Retinal pigment epithelial cell (primary cell): ENCODE results near the gene AGPAT3.

Experiments used
- DNase-seq: peaks from one replicate; pipeline ENCODE4 v3.0.0-alpha.2; 2010; ENCODE audit warnings: low read depth
- H3K4me3 ChIP-seq: 2 replicates; pipeline ENCODE4 v1.5.1; 2011; ENCODE audit warnings: mild to moderate bottlenecking, low read length, control low read depth, moderate library complexity
- CTCF ChIP-seq: conservative IDR thresholded peaks from 2 replicates; pipeline ENCODE4 v1.5.1; 2011; ENCODE audit warnings: low read depth, low read length, control low read depth, inconsistent platforms

Gene AGPAT3, protein sequence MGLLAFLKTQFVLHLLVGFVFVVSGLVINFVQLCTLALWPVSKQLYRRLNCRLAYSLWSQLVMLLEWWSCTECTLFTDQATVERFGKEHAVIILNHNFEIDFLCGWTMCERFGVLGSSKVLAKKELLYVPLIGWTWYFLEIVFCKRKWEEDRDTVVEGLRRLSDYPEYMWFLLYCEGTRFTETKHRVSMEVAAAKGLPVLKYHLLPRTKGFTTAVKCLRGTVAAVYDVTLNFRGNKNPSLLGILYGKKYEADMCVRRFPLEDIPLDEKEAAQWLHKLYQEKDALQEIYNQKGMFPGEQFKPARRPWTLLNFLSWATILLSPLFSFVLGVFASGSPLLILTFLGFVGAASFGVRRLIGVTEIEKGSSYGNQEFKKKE

DNA sequence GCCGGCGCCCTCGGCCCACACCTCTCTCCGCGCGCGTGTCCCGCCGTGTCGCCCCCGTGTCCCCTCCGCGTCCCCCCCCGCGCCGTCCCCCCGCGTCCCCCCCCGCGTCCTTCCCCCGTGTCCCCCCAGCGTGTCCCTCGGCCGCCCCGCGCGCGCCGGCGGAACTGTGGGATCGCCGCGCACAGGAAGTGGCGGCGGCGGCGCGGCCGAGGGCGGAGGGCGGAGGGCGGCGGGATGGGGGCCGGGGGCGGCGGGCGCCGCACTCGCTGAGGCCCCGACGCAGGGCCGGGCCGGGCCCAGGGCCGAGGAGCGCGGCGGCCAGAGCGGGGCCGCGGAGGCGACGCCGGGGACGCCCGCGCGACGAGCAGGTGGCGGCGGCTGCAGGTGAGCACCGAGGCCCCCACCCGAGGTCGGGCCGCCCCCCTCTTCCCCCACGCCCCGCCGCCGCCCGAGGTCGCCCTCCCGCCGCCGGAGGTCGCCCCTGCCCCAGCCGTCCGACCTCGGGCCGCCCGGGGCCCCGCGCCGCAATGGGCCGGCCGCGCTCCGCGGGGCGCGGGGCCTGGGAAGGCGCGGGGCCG, at the start of gene AGPAT3:
AGPAT3 (plus strand) TSS at position 262 of the 578 bp plus-strand sequence. CDS start 94,459 bp downstream, outside the sequence.
- no peak for DNase-seq
- peak within 1 kb of the TSS; percentile 59 for H3K4me3 ChIP-seq
- no peak for TF ChIP-seq CTCF

GRCh38 chr21:43815991-43816390, 49.0 kb upstream of the AGPAT3 start:
- H3K4me3 ChIP-seq: no peak overlapping the region
- TF ChIP-seq CTCF: no peak
- DNase-seq: no peak

- no peak overlapping the region for H3K4me3 ChIP-seq
- TF ChIP-seq CTCF: peak; percentile 14
- DNase-seq: no peak
These were observed 48.4 kb upstream of the AGPAT3 start for GRCh38 chr21:43816611-43817071.

DNA sequence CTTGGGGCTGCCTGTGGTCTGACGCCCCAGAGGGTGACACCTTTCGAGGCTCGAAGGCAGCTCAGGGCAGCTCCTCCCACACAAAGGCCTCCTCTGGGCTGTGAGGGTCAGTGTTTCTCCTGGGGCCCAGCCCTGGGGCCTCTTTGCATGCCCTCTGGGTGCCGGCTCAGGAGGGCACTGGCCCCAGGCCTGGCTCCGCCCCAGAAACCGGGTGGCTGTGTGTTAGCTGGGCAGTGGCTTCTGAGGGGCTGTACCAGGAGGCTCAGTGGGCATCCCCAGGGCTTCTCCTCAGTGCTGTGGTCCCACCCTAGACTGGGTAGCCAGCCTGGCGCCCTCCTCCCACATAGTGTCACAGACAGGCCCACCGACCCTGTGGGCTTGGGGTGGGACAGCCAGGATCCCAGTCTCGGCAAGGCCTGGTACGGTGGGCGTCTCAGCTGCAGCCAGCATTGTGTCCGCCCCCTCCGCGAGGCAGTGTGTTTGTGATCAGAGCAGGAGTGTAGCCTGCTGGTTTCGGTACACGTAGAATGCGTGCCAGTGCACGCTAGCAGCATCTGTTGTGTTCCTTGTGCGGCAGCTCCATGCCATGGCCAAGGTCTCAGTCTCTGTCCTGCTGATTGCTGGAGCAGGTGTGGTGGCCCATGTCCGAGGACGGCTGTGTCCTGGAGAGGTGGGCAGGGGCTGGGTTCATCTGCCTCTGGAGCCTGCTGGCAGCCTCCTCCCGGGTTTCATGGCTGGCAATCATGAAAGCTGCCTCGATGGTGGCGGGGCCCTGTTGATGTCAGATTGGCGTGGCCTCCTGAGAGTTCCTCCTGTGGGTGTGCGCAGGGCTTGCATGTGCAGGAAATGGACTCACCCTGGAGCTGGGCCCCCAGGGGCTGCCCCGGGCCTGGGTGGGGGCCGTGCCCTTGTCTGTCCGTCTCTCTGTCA, 47.6 kb upstream of the AGPAT3 start:
- no peak for DNase-seq
- TF ChIP-seq CTCF: no peak

DNA sequence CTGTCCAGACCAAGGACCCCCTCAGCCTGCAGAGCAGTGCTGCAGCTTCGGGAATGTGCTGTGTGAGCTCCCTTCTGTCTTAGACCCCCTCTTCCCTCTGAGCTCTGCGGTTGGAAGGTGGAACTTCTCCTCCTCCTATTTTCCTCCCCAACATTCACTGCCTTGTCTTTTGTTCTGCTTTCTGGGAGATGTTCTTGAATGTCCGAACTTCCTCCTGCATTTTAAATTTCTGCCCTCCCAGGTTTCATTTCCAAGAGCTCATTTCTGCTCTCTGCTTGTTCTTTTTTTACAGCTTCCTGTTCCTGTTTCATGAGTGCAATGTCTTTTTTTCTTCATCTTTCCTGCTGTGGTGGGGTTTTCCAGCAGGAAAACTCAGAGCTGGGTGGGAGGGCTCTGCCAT, 46.3 kb upstream of the AGPAT3 start:
- DNase-seq: no peak
- H3K4me3 ChIP-seq: no peak overlapping the region
- TF ChIP-seq CTCF: no peak

More for the DNA sequence above, 47.6 kb upstream of the AGPAT3 start:
- no peak overlapping the region for H3K4me3 ChIP-seq

DNA sequence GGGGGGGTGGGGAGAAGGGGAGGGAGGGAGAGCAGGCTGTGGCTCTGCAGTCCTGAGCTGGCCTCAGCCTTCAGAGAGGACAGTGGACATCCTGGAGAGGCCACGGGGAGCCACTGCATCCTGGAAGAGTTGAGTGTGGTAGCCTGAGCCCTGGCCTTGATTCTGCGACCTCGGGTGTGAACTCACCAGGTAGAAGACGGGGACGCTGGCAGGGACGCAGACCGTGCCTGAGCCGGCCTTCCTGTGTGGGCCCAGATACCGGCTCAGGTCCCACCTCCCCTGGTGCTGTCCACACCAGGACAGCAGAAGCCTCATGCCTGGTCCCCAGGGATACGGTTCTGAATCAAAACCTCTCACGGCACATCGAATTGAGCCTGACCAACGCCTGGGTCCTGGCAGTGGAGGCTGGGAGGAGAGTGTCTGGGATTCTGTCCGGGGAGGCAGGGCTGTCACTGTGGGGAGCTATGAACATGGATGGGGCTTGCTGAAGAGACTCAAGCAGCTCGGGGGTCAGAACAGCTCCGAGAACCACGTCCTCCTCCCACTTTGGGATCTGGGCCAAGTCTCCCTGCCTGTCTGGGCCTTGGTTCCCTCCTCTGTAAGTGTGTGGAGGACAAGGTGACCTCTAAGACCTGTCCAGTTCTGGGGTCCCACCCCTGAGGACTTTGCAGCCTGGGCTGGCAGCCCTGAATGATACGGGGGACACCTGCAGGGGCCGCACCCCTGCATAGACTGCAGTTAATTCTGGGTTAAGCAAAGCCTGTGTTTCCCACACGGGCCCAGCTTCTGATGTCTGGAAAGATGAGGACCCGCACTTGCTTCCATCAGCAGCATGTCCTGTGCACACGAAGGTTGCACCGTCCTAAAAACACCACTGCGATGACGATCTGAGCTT, 45.3 kb upstream of the AGPAT3 start:
- TF ChIP-seq CTCF: no peak
- DNase-seq: no peak
- no peak overlapping the region for H3K4me3 ChIP-seq
